ENCODE data around the gene DRAXIN. TPM values are rescaled to one million over a fixed set of nuclear protein-coding genes. Genes with fewer than 3 reads are reported as not detected.

DRAXIN gene
- total RNA-seq, 1 donor, result not detected

GRCh38 chr1:11771481-11772043, 80.1 kb downstream of the DRAXIN start:
- DNase-seq (ENCODE audit: low read depth), result no peak
- H3K4me3 ChIP-seq (ENCODE audit: low read depth, low read length), result no peak overlapping the region
- no peak for TF ChIP-seq CTCF (IDR thresholded peaks at IDR 0.05; ENCODE audit: insufficient read depth, low read depth, low read length)

DNA sequence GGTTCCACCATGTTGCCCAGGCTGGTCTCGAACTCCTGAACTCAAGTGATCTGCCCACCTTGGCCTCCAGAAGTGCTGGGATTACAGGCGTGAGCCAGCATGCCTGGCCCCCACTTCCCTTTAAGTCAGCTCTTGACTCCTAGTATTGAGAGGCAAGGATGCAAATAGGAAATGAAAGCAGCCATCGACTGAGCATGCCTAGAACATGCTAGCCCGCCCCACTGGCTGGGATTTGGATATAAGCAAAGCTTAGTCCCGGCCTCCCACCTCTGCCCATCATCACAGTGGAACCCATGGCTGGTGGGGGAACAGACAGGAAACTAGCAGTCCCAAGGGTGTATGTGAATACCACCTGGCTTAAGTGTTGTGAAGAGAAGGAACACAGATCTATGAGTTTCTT, 80.9 kb downstream of the DRAXIN start:
- no peak for TF ChIP-seq CTCF (IDR thresholded peaks at IDR 0.05; ENCODE audit: insufficient read depth, low read depth, low read length)
- no peak for DNase-seq (ENCODE audit: low read depth)

DNA sequence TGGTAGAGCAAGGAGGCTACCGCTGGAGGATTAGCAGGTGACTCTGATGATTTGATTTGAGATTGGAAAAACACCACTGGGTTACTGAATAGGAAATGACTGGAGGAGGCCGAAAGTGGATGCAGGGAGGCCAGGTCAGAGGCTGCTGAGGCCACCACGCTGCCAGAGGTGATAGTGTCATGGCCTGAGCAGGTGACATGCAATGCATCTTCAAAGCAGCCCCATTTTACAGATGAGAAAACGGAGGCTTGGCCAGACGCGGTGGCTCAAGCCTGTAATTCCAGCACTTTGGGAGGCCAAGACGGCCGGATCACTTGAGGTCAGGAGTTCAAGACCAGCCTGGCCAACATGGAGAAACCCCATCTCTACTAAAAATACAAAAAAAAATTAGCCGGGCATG, 83.2 kb downstream of the DRAXIN start:
- H3K4me3 ChIP-seq (ENCODE audit: low read depth, low read length), result no peak overlapping the region
- no peak for DNase-seq (ENCODE audit: low read depth)
- TF ChIP-seq CTCF (IDR thresholded peaks at IDR 0.05; ENCODE audit: insufficient read depth, low read depth, low read length), result no peak

More for the DNA sequence above, 80.9 kb downstream of the DRAXIN start:
- H3K4me3 ChIP-seq (ENCODE audit: low read depth, low read length), result no peak overlapping the region

Other genes with a start within 250 kb of the DRAXIN start
- not detected in 2 replicates for gene DISP3, start 212.6 kb upstream of the DRAXIN start, total RNA-seq
- 1.9 and 4.3 TPM in 2 replicates for gene FBXO2, start 37.3 kb upstream of the DRAXIN start, total RNA-seq
- 12.2 and 14.2 TPM in 2 replicates for gene FBXO44, start 36.8 kb upstream of the DRAXIN start, total RNA-seq
- gene FBXO6, start 27.5 kb upstream of the DRAXIN start, total RNA-seq, result 8.4 and 8.6 TPM in 2 replicates
- 30.7 and 43.8 TPM in 2 replicates for gene MAD2L2, start 10.6 kb upstream of the DRAXIN start, total RNA-seq
- 38.9 and 41.9 TPM in 2 replicates for gene AGTRAP, start 44.4 kb downstream of the DRAXIN start, total RNA-seq
- gene C1orf167, start 70.5 kb downstream of the DRAXIN start, total RNA-seq, result under 0.01 TPM in 1 of 2 replicates, not detected in the other
- 21.6 and 23.5 TPM in 2 replicates for gene MTHFR, start 114.3 kb downstream of the DRAXIN start, total RNA-seq
- 18.6 and 19.0 TPM in 2 replicates for gene CLCN6, start 114.5 kb downstream of the DRAXIN start, total RNA-seq
- gene NPPA, start 156.1 kb downstream of the DRAXIN start, total RNA-seq, result 0.32 TPM in 1 of 2 replicates, not detected in the other
- gene NPPB, start 167.2 kb downstream of the DRAXIN start, total RNA-seq, result 3.9 and 4.7 TPM in 2 replicates
- gene KIAA2013, start 234.7 kb downstream of the DRAXIN start, total RNA-seq, result 57.9 and 69.9 TPM in 2 replicates
- gene PLOD1, start 243.0 kb downstream of the DRAXIN start, total RNA-seq, result 309 and 324 TPM in 2 replicates